Cerebellar nuclear complex (tissue), 1 donor: Measurements from ENCODE around the gene TMEM59.
"Not testable (repeated sequence)": the region's sequence is repeated elsewhere in the genome, so short reads cannot be mapped to it uniquely, and the experiment has no call there.

Experiments used
- DNase-seq, 2 experiments: peaks; one replicate each; lab custom pipeline; 2025; lab: John Stamatoyannopoulos, UW

The TMEM59 gene

DNA sequence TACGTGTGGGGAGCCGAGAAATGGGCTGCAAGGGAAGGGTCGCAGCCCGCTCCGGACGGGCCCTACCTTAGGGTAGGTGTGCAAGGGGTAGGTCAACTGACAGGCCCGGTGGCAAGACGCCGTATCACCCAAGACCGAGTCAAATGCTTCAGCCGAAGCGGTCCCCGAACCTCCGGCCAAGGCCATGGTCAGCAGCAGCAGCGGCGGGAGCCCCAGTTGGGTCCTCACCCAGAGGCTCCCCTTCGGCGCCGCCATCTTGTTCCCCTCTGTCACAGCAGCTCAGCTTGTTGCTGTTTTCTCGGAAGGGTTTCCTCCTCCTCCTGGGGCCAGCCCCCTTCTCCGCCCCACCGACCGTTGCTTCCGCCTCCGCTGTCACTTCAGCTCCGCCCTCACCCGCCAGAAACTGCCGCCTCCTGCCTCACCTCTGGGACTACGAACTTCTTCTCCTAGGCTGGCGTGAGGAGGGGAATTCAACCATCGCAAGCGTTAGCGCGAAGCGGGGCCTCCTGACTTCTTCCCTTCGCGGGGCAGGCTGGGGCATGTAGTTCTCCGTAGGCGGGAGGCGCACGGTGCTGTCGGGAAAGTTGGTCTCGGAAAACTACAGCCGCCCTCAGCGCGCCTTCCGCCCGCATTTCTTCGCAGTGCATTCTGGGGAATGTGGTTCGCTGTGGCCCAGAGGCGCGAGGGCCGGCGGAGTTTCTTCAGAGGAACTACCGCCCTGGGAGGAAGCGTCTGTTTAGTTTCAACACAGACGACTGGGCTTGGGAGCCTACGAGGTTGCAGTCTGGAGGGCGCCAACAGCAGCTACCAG, at the start of gene TMEM59, which contains the start of gene TCEANC2:
TSS of gene TMEM59 (minus strand) at position 271 of the 811 bp plus-strand sequence. CDS start at position 255, 16 bp downstream.
TSS of gene TCEANC2 (plus strand) at position 675 of the 811 bp plus-strand sequence. CDS start 815 bp downstream, outside the sequence.
- peak; percentile 84 to 93 for DNase-seq

DNA sequence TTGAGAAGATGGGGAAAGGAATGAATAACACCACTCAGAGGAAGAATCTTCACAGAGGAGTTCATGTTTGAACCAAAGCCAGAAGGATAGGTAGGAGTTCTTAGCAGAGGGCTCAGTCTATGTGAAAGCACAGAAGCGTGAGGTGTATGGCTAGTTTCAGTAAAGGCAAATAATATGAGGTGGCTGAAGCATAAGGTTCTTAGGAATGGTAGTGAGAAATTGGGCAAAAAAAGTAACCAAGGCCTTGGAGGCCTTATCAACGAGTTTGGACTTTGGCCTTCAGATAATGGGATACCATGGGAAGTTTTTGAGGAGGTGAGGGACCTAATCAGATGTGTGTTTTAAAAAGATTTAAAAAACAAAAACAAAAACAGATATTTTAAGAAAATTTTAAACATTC, 47.5 kb upstream of the TMEM59 start:
- no peak for DNase-seq

GRCh38 chr1:54099061-54099610, 46.1 kb upstream of the TMEM59 start:
- DNase-seq: no peak

- no peak for DNase-seq
Measured at GRCh38 chr1:54096877-54097240, 43.9 kb upstream of the TMEM59 start.

DNA sequence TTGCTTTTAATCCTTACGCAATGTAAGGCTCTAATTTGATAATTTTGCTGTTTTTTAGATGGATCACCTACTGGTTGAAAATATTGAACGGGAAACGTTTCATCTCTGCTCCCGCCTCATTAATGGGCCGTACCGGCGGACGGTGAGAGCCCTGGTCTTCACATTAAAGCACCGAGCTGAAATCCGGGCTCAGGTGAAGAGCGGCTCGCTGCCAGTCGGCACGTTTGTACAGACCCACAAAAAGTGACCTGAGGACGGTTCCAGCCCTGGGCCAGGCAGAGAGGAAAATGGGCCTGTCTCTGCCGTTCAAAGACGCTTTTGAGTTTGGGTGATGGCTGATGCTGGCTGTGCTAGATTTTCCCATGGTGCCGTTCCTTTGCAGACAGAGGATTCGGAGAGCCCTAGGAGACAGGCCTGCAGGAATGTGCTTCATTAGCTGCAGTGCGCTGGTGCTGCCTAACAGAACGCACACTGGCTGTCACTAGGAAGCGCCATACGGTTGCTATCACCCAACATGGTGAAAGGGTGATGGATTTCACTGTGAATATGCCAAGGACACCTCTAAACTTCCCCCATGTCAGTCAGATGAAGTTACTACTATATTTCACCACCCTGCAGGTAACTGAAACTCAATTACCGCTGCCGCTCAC, 43.3 kb upstream of the TMEM59 start:
- no peak for DNase-seq

GRCh38 chr1:54095546-54096226, 42.7 kb upstream of the TMEM59 start:
- no peak for DNase-seq

DNA sequence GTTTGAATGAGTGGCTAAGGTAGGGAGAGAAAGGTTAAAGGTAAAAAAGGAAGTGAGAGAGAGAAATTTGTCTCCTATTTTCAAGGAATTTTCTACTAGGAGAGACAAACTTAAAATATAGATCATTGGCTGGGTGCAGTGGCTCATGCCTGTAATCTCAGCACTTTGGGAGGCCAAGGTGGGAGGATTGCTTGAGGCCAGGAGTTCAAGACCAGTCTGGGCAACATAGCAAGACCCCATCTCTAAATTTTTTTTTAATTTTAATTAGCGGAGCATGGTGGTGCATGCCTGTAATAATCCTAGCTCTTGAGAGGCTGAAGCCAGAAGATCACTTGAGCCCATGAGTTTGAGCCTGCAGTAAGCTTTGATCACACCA, 41.7 kb upstream of the TMEM59 start:
- DNase-seq: not testable (repeated sequence)

DNA sequence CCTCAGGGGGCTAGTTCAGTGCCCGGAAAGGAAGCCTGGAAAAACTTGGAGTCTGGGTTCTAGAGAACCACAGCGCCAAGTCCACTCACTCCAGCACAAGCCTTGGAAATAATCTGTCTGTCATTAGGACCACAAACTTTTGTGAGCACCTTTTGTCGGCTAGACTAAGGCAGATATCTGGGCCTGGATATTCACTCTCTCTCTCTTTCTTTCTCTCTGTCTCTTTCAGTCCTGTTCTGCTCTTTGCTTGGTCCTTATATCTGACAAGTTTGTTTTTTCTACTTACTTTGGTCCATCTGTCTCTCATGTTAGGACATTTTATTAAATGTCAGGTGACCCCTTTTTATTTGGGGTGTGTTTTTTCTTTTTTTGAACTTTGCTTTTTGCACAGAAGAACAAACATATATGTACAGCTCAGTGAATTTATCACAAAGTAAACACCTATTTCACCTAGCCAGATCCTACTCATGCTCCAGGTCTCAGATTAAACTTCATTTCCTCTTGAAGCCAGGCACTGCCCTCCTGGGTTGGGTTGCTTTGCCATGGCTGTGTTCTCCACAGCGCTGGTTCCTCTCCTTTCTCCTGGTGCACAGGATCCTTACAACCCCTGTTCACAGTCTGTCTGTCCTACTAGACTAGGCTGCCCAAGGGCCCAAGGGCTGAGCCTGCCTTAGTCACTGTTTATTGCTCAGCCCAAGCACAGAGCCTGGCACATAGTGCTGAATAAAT, 41.2 kb upstream of the TMEM59 start:
- DNase-seq: no peak

DNA sequence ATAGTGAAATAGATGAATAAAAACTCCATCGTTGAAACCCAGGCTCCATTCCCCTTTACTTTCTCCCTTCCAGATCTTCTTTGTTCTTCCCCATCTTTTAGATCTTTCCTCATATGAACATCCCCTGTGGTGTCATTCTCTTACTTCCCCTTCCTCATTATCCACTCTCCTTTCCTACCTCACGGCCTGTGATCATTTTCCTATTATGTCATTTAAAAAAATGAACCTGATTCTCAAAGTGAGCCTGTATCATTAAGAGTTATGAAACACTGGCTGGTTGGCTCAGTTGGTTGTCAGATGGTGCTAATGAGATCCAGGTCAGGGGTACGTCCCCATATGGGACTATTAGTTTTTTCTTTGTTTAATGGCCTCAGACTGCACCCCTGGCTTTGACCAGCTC, 38.7 kb upstream of the TMEM59 start:
- DNase-seq: no peak

GRCh38 chr1:54088385-54088784, 35.4 kb upstream of the TMEM59 start:
- no peak for DNase-seq

GRCh38 chr1:54086754-54087153, 33.8 kb upstream of the TMEM59 start:
- DNase-seq: no peak

DNA sequence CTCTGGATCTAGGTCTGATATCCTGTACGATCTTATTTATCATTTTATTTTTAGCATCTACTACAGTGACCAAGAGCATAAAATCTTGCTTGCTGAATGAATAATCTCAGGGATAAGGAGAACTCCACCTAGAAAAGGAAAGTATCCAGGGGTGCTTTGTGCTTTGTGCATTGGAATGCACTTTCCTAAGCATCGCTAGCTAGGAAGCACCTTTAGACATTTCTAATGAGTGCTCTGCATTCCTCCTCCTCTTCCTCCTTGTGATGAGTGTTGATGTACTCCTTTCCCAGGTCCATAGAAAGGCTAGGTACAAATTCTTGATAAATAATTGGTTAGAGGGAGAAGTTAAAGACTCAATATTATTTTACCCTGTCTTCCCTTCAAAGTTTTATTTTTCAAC, 31.8 kb upstream of the TMEM59 start:
- DNase-seq: no peak

DNA sequence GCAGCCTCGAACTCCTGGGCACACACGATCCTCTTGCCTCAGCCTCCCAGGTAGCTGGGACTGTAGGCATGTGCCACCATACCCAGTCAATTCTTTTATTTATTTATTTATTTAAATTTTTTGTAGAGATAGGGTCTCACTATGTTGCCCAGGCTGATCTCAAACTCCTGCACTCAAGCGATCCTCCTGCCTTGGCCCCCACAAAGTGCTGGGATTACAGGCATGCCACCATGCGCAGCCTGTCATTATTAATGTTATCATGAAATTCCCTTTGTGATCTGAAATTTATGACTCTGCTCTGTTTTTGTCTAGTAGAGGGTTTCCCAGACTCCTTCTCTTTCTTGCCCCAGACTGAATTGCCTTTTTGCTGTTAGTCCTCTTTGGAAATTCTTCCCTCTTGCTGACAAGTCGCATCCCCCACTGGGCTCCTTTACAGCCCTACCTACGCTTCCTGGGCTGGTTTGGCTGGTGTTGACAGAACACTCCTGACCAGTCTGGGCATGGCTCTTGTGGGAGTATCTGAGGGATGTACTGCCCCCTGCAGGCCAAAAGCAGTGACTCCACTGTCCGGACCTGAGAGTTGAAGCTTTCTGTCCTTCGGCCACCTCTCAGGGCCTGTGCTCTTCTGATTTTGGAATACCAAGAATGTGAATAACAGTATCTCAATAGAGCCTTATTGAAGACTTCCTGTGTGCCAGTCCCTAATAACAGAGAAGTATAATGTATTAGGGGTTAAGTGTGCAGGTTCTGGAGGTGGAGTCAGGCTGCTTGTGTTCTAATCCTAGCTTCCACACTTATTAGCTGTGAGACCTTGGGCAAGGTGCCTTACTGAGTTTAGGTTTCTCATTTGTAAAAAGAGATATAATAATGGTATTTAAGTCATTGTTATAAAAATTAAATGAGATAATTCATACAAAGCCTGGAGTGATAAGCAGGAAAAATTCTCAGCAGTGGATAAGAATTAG, 28.6 kb upstream of the TMEM59 start:
- DNase-seq: no peak

DNA sequence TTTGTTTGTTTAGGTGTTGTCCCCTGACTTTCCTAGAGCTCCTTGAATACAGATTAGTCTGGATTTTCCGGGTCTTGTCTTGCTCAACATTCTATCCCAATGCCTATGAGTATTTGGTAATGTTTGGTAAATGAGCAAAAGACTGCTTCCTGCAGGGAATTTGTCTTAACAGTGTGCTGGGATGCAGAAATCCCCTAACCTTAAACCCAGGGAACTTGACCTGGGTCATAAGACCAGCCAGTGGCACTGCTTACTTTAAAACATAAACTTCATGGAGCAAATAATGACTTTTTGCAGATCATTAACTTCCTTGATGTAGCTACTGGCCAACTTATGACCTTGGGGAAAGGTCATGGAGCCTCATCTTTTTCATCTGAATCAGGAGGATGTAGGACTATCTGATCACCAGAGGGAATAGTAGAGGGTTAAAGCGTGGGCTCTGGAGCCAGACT, 27.6 kb upstream of the TMEM59 start:
- DNase-seq: no peak

GRCh38 chr1:54077359-54077758, 24.4 kb upstream of the TMEM59 start:
- no peak for DNase-seq

GRCh38 chr1:54070171-54070837, 17.3 kb upstream of the TMEM59 start:
- DNase-seq: peak in 1 of 2 experiments; percentile 18

DNA sequence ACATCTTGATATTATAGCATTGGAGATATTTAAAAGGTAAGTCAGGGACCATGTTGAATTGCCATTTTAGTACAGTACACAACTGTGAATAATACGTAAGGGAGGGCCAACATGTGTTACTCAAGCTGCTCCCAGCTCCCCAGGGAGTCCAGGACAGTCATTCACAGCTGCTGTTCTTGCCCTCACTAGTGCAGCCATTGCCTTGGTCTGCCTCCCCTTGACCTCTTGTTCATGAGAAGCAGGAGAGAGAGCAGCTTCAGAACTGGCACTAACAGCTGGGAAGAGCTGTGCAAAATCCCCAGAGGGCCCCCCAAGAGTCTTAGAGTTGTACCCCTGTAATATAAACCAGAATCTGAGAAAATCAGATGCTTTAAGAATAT, 16.8 kb upstream of the TMEM59 start:
- no peak for DNase-seq

GRCh38 chr1:54064299-54064698, 11.3 kb upstream of the TMEM59 start:
- DNase-seq: no peak

DNA sequence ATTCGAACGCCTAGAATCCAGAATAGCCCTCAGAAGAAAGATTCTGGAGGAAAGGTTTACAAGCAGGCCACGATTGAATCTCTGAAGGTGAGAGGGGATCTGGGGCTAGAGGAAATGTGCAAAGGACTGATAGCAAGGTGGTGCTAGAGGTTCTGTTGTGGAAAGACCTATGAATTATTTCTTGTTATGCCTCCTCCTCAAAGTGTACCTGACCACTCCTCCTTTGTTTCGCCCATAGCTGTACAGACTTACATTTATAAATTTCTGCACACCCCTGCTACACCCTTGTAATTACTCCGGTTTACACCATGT, 1.4 kb upstream of the TMEM59 start:
- no peak for DNase-seq

GRCh38 chr1:54053745-54054437, 887 bp upstream of the TMEM59 start:
- DNase-seq: no peak
